Gastroesophageal sphincter (tissue), 3 donors: ENCODE results near the gene DHDDS.

Source experiments
- EP300 ChIP-seq: sonication (generic); formaldehyde crosslinking; IDR thresholded peaks from one replicate; pipeline ENCODE4 v1.6.1; 2017; ENCODE audit warnings: antibody characterized with exemption, mild to moderate bottlenecking
- POLR2A ChIP-seq, 2 donors: fragments of 450-650 bp; IDR thresholded peaks; one replicate each; pipeline ENCODE4 v1.6.1; 2017; ENCODE audit warnings: antibody characterized with exemption in 2 of 2, mild to moderate bottlenecking in 2 of 2, moderate library complexity in 1 of 2
- POLR2AphosphoS5 ChIP-seq: sonication (generic); formaldehyde crosslinking; IDR thresholded peaks from one replicate; pipeline ENCODE4 v1.6.1; 2017; ENCODE audit warnings: antibody characterized with exemption
- TF ChIP-seq, protein P1 (sequence below), 4 experiments: fragments of 200-600 bp in 2 of 4; fragments of 450-650 bp in 2 of 4; sonication (generic) in 1 of 4; IDR thresholded peaks; one replicate each; pipeline ENCODE4 v1.5.1; 2017 to 2019; ENCODE audit warnings: antibody characterized with exemption in 4 of 4, mild to moderate bottlenecking in 2 of 4, moderate library complexity in 2 of 4

DNA sequence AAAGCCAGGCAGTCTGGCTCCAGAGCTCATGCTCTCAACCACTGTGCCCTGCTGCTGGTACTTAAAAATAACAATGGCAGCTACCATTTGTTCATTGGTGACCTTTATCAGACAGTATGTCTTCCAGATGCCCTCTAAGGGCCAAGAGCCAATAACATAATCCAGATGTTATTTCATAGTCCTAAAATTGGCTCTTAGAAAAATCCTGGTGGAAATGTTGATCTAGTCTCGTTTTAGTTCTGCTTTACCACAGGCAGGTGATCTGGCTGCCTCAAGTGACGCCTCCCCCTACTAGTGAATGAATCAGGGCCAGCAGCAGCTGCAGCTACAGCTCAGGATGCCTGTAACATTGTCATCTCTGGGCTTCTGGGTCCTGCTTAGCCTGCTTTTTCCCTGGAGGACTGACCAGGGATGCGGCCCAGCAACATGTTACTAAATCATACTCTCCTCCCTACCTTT lies 27.5 kb downstream of the DHDDS start:
- TF ChIP-seq POLR2AphosphoS5 = no peak
- TF ChIP-seq, protein P1, sequence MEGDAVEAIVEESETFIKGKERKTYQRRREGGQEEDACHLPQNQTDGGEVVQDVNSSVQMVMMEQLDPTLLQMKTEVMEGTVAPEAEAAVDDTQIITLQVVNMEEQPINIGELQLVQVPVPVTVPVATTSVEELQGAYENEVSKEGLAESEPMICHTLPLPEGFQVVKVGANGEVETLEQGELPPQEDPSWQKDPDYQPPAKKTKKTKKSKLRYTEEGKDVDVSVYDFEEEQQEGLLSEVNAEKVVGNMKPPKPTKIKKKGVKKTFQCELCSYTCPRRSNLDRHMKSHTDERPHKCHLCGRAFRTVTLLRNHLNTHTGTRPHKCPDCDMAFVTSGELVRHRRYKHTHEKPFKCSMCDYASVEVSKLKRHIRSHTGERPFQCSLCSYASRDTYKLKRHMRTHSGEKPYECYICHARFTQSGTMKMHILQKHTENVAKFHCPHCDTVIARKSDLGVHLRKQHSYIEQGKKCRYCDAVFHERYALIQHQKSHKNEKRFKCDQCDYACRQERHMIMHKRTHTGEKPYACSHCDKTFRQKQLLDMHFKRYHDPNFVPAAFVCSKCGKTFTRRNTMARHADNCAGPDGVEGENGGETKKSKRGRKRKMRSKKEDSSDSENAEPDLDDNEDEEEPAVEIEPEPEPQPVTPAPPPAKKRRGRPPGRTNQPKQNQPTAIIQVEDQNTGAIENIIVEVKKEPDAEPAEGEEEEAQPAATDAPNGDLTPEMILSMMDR (IDR thresholded peaks at IDR 0.05) = no peak
- no peak for TF ChIP-seq EP300
- no peak for TF ChIP-seq POLR2A (IDR thresholded peaks at IDR 0.05)
